Lung (tissue), 12 donors: ENCODE data around the gene RGL4. TPM values are rescaled to one million over a fixed set of nuclear protein-coding genes. Genes with fewer than 3 reads are reported as not detected.
A peak's percentile ranks its signal among the peaks of the same experiment; 100 is the strongest.

Source experiments
- ATAC-seq: fragments of 200-7000 bp; cut with Tn5 transposase; one replicate; pipeline ENCODE4 v1.9.1; 2020; ENCODE audit warnings: moderate number of reproducible peaks; ENCODE audit not compliant: insufficient read depth, low FRiP score
- DNase-seq, 3 donors: peaks; one replicate each; pipeline ENCODE4 v3.0.0-alpha.2; 2013 to 2017
- H3K27ac ChIP-seq, 2 donors: one replicate each; pipeline ENCODE4 v1.5.1; 2013; ENCODE audit warnings: mild to moderate bottlenecking in 2 of 2, moderate library complexity in 2 of 2, control low read depth in 1 of 2, inconsistent platforms in 1 of 2, low read depth in 1 of 2, low read length in 1 of 2
- H3K27me3 ChIP-seq, 3 donors: one replicate each; pipeline ENCODE4 v1.5.1; 2013; ENCODE audit warnings: low read length in 2 of 3; ENCODE audit not compliant: control insufficient read depth in 3 of 3, insufficient read depth in 3 of 3
- H3K36me3 ChIP-seq, 4 donors: one replicate each; pipeline ENCODE4 v1.5.1; 2013; ENCODE audit warnings: low read length in 4 of 4, mild to moderate bottlenecking in 1 of 4, moderate library complexity in 1 of 4; ENCODE audit not compliant: control insufficient read depth in 4 of 4, insufficient read depth in 4 of 4
- H3K4me1 ChIP-seq, 5 donors: one replicate each; pipeline ENCODE4 v1.5.1; 2013; ENCODE audit warnings: low read length in 5 of 5, mild to moderate bottlenecking in 2 of 5, moderate library complexity in 1 of 5; ENCODE audit not compliant: control insufficient read depth in 5 of 5, insufficient read depth in 5 of 5
- H3K4me3 ChIP-seq: one replicate; pipeline ENCODE4 v1.5.1; 2013; ENCODE audit warnings: mild to moderate bottlenecking, control low read depth, moderate library complexity
- H3K9ac ChIP-seq, 2 donors: one replicate each; pipeline ENCODE4 v1.5.1; 2013; ENCODE audit warnings: low read length in 2 of 2, control low read depth in 1 of 2; ENCODE audit not compliant: insufficient read depth in 1 of 2
- H3K9me3 ChIP-seq, 4 donors: one replicate each; pipeline ENCODE4 v1.5.1; 2013; ENCODE audit warnings: low read length in 3 of 4, mild to moderate bottlenecking in 1 of 4, moderate library complexity in 1 of 4; ENCODE audit not compliant: control insufficient read depth in 4 of 4, insufficient read depth in 3 of 4
- CTCF ChIP-seq: IDR thresholded peaks from 2 replicates; pipeline ENCODE4 v1.5.1; 2012; ENCODE audit warnings: mild to moderate bottlenecking; ENCODE audit errors: control extremely low read depth, extremely low read depth
- WGBS, 2 donors: extraction: QIAGEN DNeasy Blood & Tissue Kit; methylation state at CpG; one replicate each; pipeline ENCODE4 v1.1.7; 2013; 5-methylcytosine and 5-hydroxymethylcytosine counted together
- polyA plus RNA-seq, 2 donors: library from polyadenylated mRNA; stranded (reverse); fragments of 200-250 nt; gene quantifications; one replicate each; pipeline ENCODE4 v1.2.1, GENCODE V29; 2013
- total RNA-seq, 2 donors: library from RNA; depleted of rRNA in 1 of 2; stranded (reverse); fragments of >200 nt in 1 of 2; gene quantifications; one replicate each; pipeline ENCODE4 v1.2.1, GENCODE V29; 2014 to 2021
- donor health status: control.
- donor health status: control.
- donor health status: Bipolar disorder and iron deficiency.
- donor health status: healthy.
- donor health status: DM: yes; HTN: yes; CAD: no.

RGL4 gene
- total and polyA plus RNA-seq, 4 donors: 1.3 to 37.0 (median 2.6) TPM

- Histone ChIP-seq H3K27me3 (no peaks in the 10 kb centered on the region), H3K36me3 (peaks cover 0 to 8% (median 3%) of the 10 kb centered on the region in 4 donors), H3K27ac (no peak overlapping the region), H3K9me3 (no peaks in the 10 kb centered on the region), H3K9ac (no peak overlapping the region), H3K4me3 (no peak overlapping the region), H3K4me1 (peaks cover 0 to 7% (median 0%) of the 10 kb centered on the region in 5 donors)
- no peak for TF ChIP-seq CTCF
- ATAC-seq: no peak
- peak in 1 of 3 donors; percentile 6 for DNase-seq
- WGBS, 2 donors: 76 to 82% methylated on average over 5 to 6 of the region's 6 CpGs
Observed at GRCh38 chr22:23684026-23684425, 6.8 kb upstream of the RGL4 start.

GRCh38 chr22:23684561-23685031 lies 6.2 kb upstream of the RGL4 start:
- Histone ChIP-seq H3K4me1 (peaks cover 0 to 7% (median 0%) of the 10 kb centered on the region in 5 donors), H3K36me3 (peaks cover 0 to 8% (median 3%) of the 10 kb centered on the region in 4 donors), H3K27me3 (no peaks in the 10 kb centered on the region), H3K9me3 (no peaks in the 10 kb centered on the region), H3K27ac (no peak overlapping the region), H3K4me3 (no peak overlapping the region), H3K9ac (no peak overlapping the region)
- 87 to 96% methylated on average over 8 of the region's 8 CpGs for WGBS, 2 donors
- ATAC-seq (no peak), DNase-seq (peak in 2 of 3 donors; percentile 7 to 20)
- no peak for TF ChIP-seq CTCF

GRCh38 chr22:23685205-23685784 lies 5.5 kb upstream of the RGL4 start:
- Histone ChIP-seq H3K4me3 (no peak overlapping the region), H3K36me3 (peaks cover 0 to 6% (median 3%) of the 10 kb centered on the region in 4 donors), H3K9me3 (no peaks in the 10 kb centered on the region), H3K27ac (no peak overlapping the region), H3K27me3 (no peaks in the 10 kb centered on the region), H3K9ac (no peak overlapping the region), H3K4me1 (peaks cover 0 to 7% (median 0%) of the 10 kb centered on the region in 5 donors)
- DNase-seq (no peak), ATAC-seq (no peak)
- TF ChIP-seq CTCF: no peak
- 94 to 100% methylated on average over 5 of the region's 5 CpGs for WGBS, 2 donors
